HG02938 (cell line): ENCODE results near the gene RBFOX2.

Experiments
- ATAC-seq: cut with Tn5 transposase; IDR thresholded peaks from one replicate; pipeline ENCODE4 v1.9.1; 2021; ENCODE audit warnings: mild to moderate bottlenecking, moderate library complexity; ENCODE audit not compliant: unreplicated experiment

RBFOX2 gene

GRCh38 chr22:35870517-35871293 is 157.9 kb downstream of the RBFOX2 start:
- no peak for ATAC-seq

DNA sequence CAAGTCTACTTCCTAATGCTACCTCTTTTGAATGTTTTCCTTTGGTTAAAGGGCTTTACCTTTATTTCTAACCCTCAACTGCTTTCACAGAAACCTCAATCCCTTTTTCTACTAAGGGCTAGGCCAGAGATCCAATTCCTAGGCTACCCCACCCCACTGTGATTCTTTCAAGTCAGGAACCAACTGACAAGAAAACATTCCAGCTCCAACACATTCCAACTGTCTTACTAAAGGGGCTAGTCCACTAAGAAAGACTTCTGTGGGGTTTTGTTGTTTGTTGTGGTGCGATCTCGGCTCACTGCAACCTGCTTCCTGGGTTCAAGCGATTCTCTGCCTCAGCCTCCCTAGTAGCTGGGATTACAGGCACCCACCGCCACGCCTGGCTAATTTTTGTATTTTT is 159.7 kb downstream of the RBFOX2 start:
- ATAC-seq = no peak

DNA sequence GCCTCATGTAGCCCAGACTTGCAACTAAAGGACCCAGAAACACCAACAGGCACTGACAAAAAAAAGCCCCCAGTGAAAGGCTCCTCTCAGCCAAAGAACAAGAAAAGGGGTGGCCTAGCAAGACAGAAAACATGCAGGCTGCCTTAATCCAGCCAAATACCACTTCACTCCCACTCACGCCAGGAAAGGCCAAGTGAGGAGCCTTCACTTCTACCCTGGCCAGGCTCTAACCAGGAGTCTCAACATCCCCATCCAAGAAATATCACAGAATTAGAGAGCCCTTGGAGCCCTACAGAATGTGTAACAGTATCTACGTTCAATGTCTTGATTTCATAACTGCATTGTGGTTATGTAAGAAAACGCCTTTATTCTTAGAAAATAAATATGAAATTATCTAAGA is 162.0 kb downstream of the RBFOX2 start:
- ATAC-seq = no peak

DNA sequence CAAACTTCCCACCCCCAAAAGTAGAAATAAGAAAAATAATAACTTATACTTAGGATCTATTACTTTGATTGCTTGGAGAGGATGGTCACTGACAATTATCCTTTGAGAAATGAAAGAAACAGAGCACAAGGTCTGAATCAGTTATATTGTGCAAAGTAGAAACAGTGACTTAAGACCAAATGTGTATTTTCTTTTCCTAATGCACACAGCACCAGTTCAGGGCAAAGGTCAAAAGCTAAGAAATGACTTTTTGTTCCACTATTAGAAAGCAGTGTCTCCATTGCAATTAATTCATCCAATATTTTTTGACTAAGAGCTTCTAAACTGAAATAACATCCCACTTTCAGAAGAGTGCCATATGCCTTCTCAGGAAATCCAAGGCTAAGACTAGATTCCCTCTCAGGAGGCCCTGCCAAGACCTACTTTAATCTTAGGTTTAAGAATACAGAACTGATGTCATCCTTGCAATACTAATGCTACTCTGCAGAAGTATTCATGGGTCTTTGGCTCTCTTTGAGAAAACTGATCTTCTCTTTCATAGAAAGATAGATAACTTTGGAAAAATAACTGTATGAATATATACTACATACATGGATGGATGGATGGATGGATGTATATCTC is 164.0 kb downstream of the RBFOX2 start:
- ATAC-seq = no peak

DNA sequence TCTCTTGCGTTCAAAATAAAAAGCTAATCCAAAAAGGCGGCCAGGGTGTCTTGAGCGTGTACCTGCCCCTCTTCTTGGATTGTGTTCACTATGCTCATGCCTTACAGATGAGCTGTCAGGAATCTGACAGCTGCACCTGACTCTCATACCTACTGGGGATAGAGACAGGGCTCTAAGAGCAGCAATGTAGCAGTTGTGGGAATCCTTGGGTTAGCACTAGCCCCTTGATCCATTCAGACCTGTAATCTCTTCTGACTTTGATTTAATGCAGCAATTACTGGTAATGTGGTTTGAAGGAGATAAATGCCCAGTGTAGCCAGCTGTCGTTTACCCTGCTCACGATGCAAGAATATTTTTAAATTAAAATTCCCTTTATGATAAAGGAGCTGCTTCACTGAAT is 165.2 kb downstream of the RBFOX2 start:
- ATAC-seq = no peak

DNA sequence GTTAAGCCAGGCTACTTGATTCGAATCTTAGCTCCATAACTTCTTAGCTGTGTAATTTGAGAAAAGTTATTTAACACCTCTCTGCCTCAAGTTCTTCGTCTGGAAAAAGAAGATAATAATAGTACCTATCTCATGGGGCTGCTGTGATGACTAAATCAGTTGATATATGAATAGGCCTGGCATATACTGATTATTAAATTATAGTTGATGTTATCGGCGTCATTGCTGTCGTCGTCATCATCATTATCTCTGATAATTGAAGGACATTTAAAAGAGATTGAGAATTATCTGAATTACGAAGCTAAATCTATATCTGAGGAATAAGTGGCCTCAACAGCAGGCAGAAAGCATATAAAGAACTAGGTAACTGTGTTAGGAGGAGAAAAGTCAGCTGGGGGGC is 165.9 kb downstream of the RBFOX2 start:
- ATAC-seq = no peak

DNA sequence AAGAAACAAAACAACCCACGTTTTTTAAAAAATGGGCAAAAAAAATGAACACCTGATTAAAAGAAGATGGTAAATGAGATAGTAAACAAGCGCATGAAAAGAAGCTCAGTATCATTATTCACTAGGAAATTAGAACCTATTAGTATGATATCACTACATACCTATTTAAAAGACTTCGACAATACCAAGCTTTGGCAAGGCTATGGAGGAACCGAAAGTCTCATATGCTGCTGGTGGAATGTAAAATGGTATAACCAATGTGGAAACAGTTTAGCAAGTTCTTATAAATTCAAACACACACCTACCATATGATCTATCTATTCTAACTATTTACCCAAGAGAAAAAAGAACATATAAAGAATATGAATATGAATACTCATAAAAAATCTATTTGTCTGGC is 167.2 kb downstream of the RBFOX2 start:
- ATAC-seq = no peak

DNA sequence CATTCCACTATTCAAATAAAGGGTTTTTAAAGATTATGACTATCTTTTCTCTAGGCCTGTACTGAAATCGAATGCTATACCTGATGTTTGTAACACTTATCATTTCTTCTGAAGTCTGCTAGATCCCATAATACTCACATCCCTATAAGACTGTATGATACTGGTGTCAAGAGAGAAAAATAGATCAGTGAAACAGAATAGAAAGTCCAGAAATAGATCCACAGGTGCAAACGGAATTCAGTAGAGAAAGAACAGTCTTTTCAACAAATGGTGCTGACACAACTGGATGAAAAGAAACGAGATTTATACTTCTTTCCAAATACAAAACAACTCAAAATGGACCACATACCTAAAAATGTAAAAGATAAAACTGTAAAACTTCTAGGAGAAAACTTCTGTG is 167.8 kb downstream of the RBFOX2 start:
- no peak for ATAC-seq

GRCh38 chr22:35860087-35860733 is 168.4 kb downstream of the RBFOX2 start:
- ATAC-seq = no peak

- no peak for ATAC-seq
These were observed 174.3 kb downstream of the RBFOX2 start for GRCh38 chr22:35854334-35854733.

DNA sequence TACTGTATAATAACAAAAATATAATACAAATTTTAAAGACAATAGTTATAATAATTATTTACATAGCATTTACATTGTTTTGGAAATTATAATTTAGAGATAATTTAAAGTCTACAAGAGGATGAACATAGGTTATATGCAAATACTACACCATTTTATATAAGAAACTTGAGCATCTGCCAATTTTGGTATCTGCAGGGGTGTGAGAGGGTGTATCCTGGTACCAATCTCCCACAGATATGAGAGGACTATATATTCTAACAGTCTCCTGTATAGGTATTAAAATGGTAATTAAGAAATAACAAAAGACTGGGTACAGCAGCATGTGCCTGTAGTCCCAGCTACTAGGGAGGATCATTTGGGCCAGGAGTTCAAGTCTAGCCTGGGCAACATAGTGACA is 176.5 kb downstream of the RBFOX2 start:
- no peak for ATAC-seq

GRCh38 chr22:35850831-35851230 is 177.8 kb downstream of the RBFOX2 start:
- ATAC-seq = no peak

GRCh38 chr22:35846804-35847203 is 181.8 kb downstream of the RBFOX2 start:
- no peak for ATAC-seq

DNA sequence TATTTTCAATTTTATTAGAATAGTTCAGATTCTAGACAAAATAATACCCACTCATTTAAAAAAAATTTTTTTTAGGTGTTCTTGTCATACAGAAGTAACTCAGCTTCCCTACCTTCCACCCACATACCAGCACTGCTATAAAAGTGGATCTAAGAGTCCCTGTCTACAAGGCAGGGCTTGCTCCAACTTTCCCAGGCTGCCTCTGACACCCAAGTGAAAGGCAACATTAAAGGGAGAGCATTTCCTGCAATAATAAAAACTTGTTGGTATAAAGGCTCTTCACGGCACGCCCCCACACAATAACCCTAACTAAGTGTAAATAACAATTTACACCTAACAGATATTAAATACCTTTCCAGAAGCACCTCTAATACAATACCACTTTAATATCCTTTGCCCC is 183.7 kb downstream of the RBFOX2 start:
- no peak for ATAC-seq

GRCh38 chr22:35842954-35843353 is 185.7 kb downstream of the RBFOX2 start:
- no peak for ATAC-seq

DNA sequence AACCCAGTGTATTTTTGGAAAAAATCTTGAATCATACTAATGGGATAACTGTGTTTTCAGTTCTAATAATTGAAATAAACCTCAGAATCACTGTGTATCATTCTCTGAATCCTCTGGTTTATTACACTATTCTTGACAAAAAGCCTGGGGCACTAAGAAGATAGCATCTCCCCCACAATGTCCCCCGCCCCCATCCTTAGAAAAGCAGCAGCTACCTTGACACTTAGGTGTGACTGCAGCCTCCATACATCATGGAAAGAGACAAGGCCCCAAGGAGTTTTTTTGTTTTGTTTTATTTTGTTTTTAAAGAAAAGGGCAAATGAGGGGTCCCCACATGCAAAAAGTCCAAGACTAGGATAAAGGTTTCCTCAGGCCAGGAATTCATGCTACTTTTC is 186.1 kb downstream of the RBFOX2 start:
- no peak for ATAC-seq

DNA sequence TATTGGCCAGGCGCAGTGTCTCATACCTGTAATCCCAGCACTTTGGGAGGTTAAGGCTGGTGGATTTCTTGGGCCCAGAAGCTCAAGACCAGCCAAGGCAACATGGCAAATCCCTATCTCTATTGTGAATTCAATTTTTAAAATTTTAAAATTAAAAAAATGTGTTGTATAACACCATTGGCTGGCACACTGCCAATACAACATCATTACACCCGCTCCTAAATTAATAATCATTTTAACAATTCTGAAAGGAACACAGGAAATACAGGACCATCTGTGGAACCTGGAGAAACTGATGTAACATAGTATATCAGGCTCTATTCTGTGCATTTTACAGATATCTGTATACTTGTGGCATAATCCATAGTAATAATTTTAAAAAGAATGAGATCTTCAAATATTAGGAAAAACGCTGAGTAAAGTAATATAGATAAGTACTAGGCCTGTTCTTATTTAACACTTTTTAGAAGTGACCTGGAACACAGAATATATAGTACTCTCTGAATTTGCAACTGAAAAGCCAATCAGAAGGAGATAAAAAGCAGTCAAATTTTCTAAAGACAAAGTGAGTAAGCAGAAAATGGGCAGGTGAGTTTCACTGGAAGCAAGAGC is 186.6 kb downstream of the RBFOX2 start:
- ATAC-seq = no peak

DNA sequence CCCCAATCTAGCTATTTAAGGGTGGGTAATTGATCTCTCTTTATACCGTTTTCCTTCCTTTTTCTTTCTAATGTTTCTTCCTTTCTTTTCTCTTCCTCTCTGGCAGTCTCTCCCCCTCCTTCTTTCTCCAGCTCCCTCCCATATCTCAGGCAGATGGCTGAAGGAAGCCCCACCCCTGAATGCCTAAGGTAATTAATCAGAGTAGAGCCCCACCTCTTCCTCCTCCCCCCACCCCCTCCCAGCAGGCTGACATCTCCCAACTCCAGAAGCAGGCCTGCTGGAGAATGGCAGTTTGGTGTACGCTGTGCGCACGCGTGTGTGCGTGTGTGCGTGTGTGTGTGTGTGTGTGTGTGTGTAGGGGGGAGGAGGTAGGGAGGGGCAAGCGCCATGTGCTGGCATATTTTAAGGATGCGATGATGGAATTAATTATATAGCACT is 188.3 kb downstream of the RBFOX2 start:
- ATAC-seq = no peak

GRCh38 chr22:35839841-35840301 is 188.8 kb downstream of the RBFOX2 start:
- ATAC-seq = no peak

- ATAC-seq = no peak
These were observed 189.6 kb downstream of the RBFOX2 start for GRCh38 chr22:35838855-35839576.
